ENCODE results near the gene HAPLN1.

DNA sequence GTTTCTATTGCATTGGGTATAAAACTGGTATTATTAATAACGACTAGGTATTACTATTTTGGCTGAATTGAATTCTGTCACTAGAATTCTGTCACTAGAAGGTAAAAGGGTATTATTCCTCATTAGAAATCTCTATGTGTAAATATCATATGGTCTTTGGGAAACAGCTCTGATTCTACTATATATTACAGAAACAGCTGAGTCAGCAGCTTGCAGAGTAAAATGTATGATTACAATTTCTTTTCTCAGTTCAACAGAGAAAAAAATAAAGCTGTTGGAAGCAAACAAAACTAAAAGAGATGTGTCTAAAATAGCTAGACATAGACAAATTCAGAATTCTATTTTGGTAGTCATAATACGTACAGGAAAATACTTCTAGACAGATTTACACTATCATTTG lies 48.5 kb downstream of the HAPLN1 start:
- TF ChIP-seq, protein P1, sequence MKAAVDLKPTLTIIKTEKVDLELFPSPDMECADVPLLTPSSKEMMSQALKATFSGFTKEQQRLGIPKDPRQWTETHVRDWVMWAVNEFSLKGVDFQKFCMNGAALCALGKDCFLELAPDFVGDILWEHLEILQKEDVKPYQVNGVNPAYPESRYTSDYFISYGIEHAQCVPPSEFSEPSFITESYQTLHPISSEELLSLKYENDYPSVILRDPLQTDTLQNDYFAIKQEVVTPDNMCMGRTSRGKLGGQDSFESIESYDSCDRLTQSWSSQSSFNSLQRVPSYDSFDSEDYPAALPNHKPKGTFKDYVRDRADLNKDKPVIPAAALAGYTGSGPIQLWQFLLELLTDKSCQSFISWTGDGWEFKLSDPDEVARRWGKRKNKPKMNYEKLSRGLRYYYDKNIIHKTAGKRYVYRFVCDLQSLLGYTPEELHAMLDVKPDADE (IDR thresholded peaks at IDR 0.05), result no peak
- TF ChIP-seq POLR2AphosphoS5 (IDR thresholded peaks at IDR 0.05; ENCODE audit: low read depth) (no peak), EZH2 (IDR thresholded peaks at IDR 0.05; ENCODE audit: low read depth, unreplicated experiment) (no peak)
